Activated CD4-positive, CD25-positive, alpha-beta regulatory T cell treated with anti-CD3 and anti-CD28 coated beads, Interleukin-2, amount 50 U/mL, for 72 hours (primary cell): ENCODE measurements around the gene STK17B.
"Not testable (repeated sequence)": the region's sequence is repeated elsewhere in the genome, so short reads cannot be mapped to it uniquely, and the experiment has no call there.

ENCODE experiments used
- DNase-seq: peaks from one replicate; pipeline ENCODE4 v3.0.0; 2021

Gene STK17B

GRCh38 chr2:196105951-196106350 is 65.4 kb downstream of the STK17B start:
- no peak for DNase-seq

- no peak for DNase-seq
Observed at GRCh38 chr2:196104066-196104465, 67.3 kb downstream of the STK17B start.

- no peak for DNase-seq
Observed at GRCh38 chr2:196103626-196104025, 67.8 kb downstream of the STK17B start.

GRCh38 chr2:196101325-196101991 is 69.9 kb downstream of the STK17B start:
- DNase-seq, result no peak

- DNase-seq, result no peak
Observed at GRCh38 chr2:196099916-196100315, 71.5 kb downstream of the STK17B start.

- no peak for DNase-seq
Observed at GRCh38 chr2:196097864-196098660, 73.3 kb downstream of the STK17B start.

- no peak for DNase-seq
Observed at GRCh38 chr2:196096982-196097745, 74.2 kb downstream of the STK17B start.

- DNase-seq, result no peak
Observed at GRCh38 chr2:196096264-196096663, 75.1 kb downstream of the STK17B start.

- not testable (repeated sequence) for DNase-seq
Observed at GRCh38 chr2:196089448-196089847, 81.9 kb downstream of the STK17B start.

- no peak for DNase-seq
Observed at GRCh38 chr2:196088203-196088602, 83.2 kb downstream of the STK17B start.

GRCh38 chr2:196086517-196087368 is 84.6 kb downstream of the STK17B start:
- no peak for DNase-seq

GRCh38 chr2:196083601-196084000 is 87.8 kb downstream of the STK17B start:
- DNase-seq, result no peak
